A549 (cell line): ENCODE measurements around the gene TANK.

ENCODE experiments used
- CTCF ChIP-seq: fragments of >200 bp; sonication (Bioruptor Twin); formaldehyde crosslinking; IDR thresholded peaks from 3 replicates; pipeline ENCODE4 v1.5.1; 2016
- RAD21 ChIP-seq, 2 experiments: fragments of >200 bp in 1 of 2; sonication (Bioruptor Twin) in 1 of 2; formaldehyde crosslinking in 1 of 2; IDR thresholded peaks in 1 of 2; conservative IDR thresholded peaks in 1 of 2; 2 replicates in 1 of 2; 3 replicates in 1 of 2; pipeline ENCODE4 v1.6.1; 2012 to 2018; ENCODE audit warnings: inconsistent platforms in 1 of 2

GRCh38 chr2:161178756-161179155, 18.5 kb downstream of the TANK start:
- TF ChIP-seq RAD21 (conservative IDR thresholded peaks at IDR 0.05 in 1 of 2, IDR thresholded peaks at IDR 0.05 in 1 of 2) = no peak
- TF ChIP-seq CTCF = no peak
